WTC11 (cell line): Measurements from ENCODE around the gene ZBTB25. TPM values are rescaled to one million over a fixed set of nuclear protein-coding genes. Genes with fewer than 3 reads are reported as not detected.
A peak's percentile ranks its signal among the peaks of the same experiment; 100 is the strongest.

Experiments used
- ATAC-seq: fragments of 200-7000 bp; cut with Tn5 transposase; 2 replicates; pipeline ENCODE4 v1.10.0; 2021; ENCODE audit warnings: mild to moderate bottlenecking, moderate library complexity
- CTCF ChIA-PET: fragments of 300-600 bp; sonication (Branson Sonifier 250); formaldehyde crosslinking; loops from one replicate; lab custom pipeline; 2021; ENCODE audit warnings: antibody characterized with exemption; lab: Charles Lee
- POLR2A ChIA-PET: fragments of 350-600 bp; sonication (Branson Sonifier 250); formaldehyde crosslinking; loops from one replicate; lab custom pipeline; 2021; ENCODE audit warnings: antibody characterized with exemption; lab: Charles Lee
- DNase-seq: peaks from one replicate; pipeline ENCODE4 v3.0.0; 2021; ENCODE audit warnings: low spot score
- H3K27ac Mint-ChIP-seq: 2 replicates; pipeline ENCODE4 v1.8.0; 2021; ENCODE audit warnings: mixed read lengths
- H3K27me3 Mint-ChIP-seq: 2 replicates; pipeline ENCODE4 v1.8.0; 2021; ENCODE audit warnings: low read depth, mild to moderate bottlenecking, moderate library complexity, mixed read lengths
- H3K36me3 Mint-ChIP-seq: 2 replicates; pipeline ENCODE4 v1.8.0; 2021; ENCODE audit warnings: mixed read lengths
- H3K4me1 Mint-ChIP-seq: 2 replicates; pipeline ENCODE4 v1.8.0; 2022; ENCODE audit warnings: mixed read lengths
- H3K4me3 Mint-ChIP-seq: 2 replicates; pipeline ENCODE4 v1.8.0; 2021; ENCODE audit warnings: mild to moderate bottlenecking, moderate library complexity, mixed read lengths
- H3K9me3 Mint-ChIP-seq: 2 replicates; pipeline ENCODE4 v1.8.0; 2021; ENCODE audit warnings: mixed read lengths
- AR ChIP-seq: fragments of 250-450 bp; sonication (Bioruptor Pico); IDR thresholded peaks from 2 replicates; pipeline ENCODE4 v1.9.0; 2021; ENCODE audit warnings: mild to moderate bottlenecking
- CBFB ChIP-seq: sonication (generic); formaldehyde crosslinking; IDR thresholded peaks from 2 replicates; pipeline ENCODE4 v1.8.1; 2022; ENCODE audit warnings: mild to moderate bottlenecking, low read depth, missing genetic modification reagents
- CREB1 ChIP-seq: sonication (generic); formaldehyde crosslinking; IDR thresholded peaks from 2 replicates; pipeline ENCODE4 v1.8.0; 2023; ENCODE audit warnings: mild to moderate bottlenecking, missing genetic modification reagents
- GRHL2 ChIP-seq: fragments of 250-450 bp; sonication (Bioruptor Pico); IDR thresholded peaks from 2 replicates; pipeline ENCODE4 v1.8.0; 2022; ENCODE audit warnings: mild to moderate bottlenecking, moderate library complexity; ENCODE audit not compliant: insufficient replicate concordance, severe bottlenecking
- IRF2 ChIP-seq: sonication (generic); formaldehyde crosslinking; IDR thresholded peaks from 2 replicates; pipeline ENCODE4 v1.8.0; 2022; ENCODE audit warnings: low read depth, missing genetic modification reagents, borderline replicate concordance
- MXD4 ChIP-seq: fragments of 250-450 bp; sonication (Bioruptor Pico); IDR thresholded peaks from 2 replicates; pipeline ENCODE4 v1.8.0; 2021; ENCODE audit warnings: mild to moderate bottlenecking, moderate library complexity, borderline replicate concordance
- NFYB ChIP-seq: sonication (generic); formaldehyde crosslinking; conservative IDR thresholded peaks from 2 replicates; pipeline ENCODE4 v1.8.0; 2022; ENCODE audit warnings: low read depth, missing genetic modification reagents
- PRDM15 ChIP-seq: sonication (generic); formaldehyde crosslinking; IDR thresholded peaks from 2 replicates; pipeline ENCODE4 v1.8.0; 2022; ENCODE audit warnings: missing genetic modification reagents
- TEAD4 ChIP-seq: sonication (generic); formaldehyde crosslinking; IDR thresholded peaks from 2 replicates; pipeline ENCODE4 v1.8.0; 2022; ENCODE audit warnings: mild to moderate bottlenecking, missing genetic modification reagents
- ZNF138 ChIP-seq: sonication (generic); formaldehyde crosslinking; conservative IDR thresholded peaks from 2 replicates; pipeline ENCODE4 v1.8.1; 2022; ENCODE audit warnings: mild to moderate bottlenecking, moderate library complexity, missing genetic modification reagents
- ZNF232 ChIP-seq: sonication (generic); formaldehyde crosslinking; IDR thresholded peaks from 2 replicates; pipeline ENCODE4 v1.8.0; 2022; ENCODE audit warnings: mild to moderate bottlenecking, missing genetic modification reagents
- ZNF281 ChIP-seq: sonication (generic); formaldehyde crosslinking; IDR thresholded peaks from 2 replicates; pipeline ENCODE4 v1.8.0; 2023; ENCODE audit warnings: mild to moderate bottlenecking, missing genetic modification reagents
- ZNF532 ChIP-seq: fragments of 250-450 bp; sonication (Bioruptor Pico); IDR thresholded peaks from 2 replicates; pipeline ENCODE4 v1.9.0; 2021; ENCODE audit warnings: mild to moderate bottlenecking, borderline replicate concordance
- total RNA-seq: library from RNA; stranded (reverse); gene quantifications from 3 replicates; pipeline ENCODE4 v1.2.3, GENCODE V29; 2021
- TF ChIP-seq, protein P1 (sequence below): sonication (generic); formaldehyde crosslinking; IDR thresholded peaks from 2 replicates; pipeline ENCODE4 v1.8.0; 2022; ENCODE audit warnings: mild to moderate bottlenecking, missing genetic modification reagents
- TF ChIP-seq, protein P2 (sequence below): sonication (generic); formaldehyde crosslinking; IDR thresholded peaks from 2 replicates; pipeline ENCODE4 v1.8.0; 2022; ENCODE audit warnings: mild to moderate bottlenecking, missing genetic modification reagents

ZBTB25 gene
- total RNA-seq, 1 experiment from 2014 or later = 11.9 TPM

- no peaks in the 10 kb centered on the region for H3K9me3 Mint-ChIP-seq
- H3K36me3 Mint-ChIP-seq = no peaks in the 10 kb centered on the region
- ChIA-PET POLR2A (no interaction called here), CTCF (interaction anchor here (1.4 to 2.4 kb wide), 3 partner anchors 32 to 164 kb away, joined by 5 to 12 read pairs (median 6); partner anchors contain the start of gene HSPA2)
- H3K4me3 Mint-ChIP-seq = no peak overlapping the region
- no peak for ATAC-seq
- H3K4me1 Mint-ChIP-seq = peaks cover 58% of the 10 kb centered on the region
- no peaks in the 10 kb centered on the region for H3K27me3 Mint-ChIP-seq
- no peak for TF ChIP-seq GRHL2 (CRISPR knock-in tag)
- TF ChIP-seq, protein P1, sequence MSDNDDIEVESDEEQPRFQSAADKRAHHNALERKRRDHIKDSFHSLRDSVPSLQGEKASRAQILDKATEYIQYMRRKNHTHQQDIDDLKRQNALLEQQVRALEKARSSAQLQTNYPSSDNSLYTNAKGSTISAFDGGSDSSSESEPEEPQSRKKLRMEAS (CRISPR knock-in tag) = no peak
- TF ChIP-seq TEAD4 (CRISPR knock-in tag) = no peak
- TF ChIP-seq ZNF138 (CRISPR knock-in tag) = no peak
- DNase-seq = no peak
- H3K27ac Mint-ChIP-seq = no peak overlapping the region
These were observed 4.7 kb upstream of the ZBTB25 start for GRCh38 chr14:64508215-64508776.

DNA sequence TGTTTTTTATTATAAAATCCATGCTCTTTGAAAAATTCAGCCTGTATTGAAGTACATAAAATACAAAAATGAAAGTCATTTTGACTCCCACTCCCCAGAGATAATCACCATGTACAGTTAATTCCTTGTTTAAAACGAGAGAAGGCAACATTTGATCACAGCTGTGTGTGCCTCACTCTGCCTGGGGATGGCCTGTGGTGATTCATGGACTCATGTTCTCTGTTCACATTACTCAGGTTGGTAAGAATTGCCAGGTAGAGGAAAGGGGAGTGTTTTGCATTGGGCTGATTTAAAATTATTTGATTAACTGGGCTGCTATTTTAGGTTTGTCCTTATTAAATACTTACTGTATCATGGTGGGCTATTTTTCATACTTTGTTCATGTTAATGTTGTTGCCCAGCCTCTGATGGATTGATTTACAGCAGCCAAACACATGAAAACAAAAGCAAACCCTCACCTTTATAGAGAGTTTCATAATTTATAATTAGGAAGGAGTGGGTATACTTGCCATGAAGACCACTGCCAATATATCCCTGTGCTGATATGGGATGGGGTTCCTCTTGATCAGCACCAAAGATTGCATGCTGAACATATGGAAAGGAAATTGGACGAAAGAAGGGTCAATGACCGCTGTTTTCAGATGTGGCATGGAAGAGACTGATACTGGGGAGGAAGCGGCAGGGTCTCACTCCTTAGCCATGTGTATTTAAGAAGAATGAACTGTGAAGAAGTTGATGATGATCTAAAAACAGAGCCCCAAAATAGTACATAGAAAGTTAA lies 3.9 kb upstream of the ZBTB25 start:
- peaks cover 62% of the 10 kb centered on the region for H3K4me1 Mint-ChIP-seq
- peak overlapping the region; percentile 47; the same call in 1 of the 2 replicates for H3K27ac Mint-ChIP-seq
- CTCF ChIA-PET = interaction anchor here (2.4 kb wide), 1 partner anchor 129 kb away, joined by 12 read pairs; no protein-coding TSS in a partner anchor
- DNase-seq (no peak), ATAC-seq (no peak)
- TF ChIP-seq CBFB = no peak
- no peak for TF ChIP-seq AR
- TF ChIP-seq ZNF232 (CRISPR knock-in tag) = no peak
- TF ChIP-seq, protein P2, sequence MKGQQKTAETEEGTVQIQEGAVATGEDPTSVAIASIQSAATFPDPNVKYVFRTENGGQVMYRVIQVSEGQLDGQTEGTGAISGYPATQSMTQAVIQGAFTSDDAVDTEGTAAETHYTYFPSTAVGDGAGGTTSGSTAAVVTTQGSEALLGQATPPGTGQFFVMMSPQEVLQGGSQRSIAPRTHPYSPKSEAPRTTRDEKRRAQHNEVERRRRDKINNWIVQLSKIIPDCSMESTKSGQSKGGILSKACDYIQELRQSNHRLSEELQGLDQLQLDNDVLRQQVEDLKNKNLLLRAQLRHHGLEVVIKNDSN = no peak
- TF ChIP-seq PRDM15 (CRISPR knock-in tag) = no peak
- TF ChIP-seq CREB1 (CRISPR knock-in tag) = no peak
- no peak for TF ChIP-seq MXD4
- no peak for TF ChIP-seq IRF2 (CRISPR knock-in tag)
- H3K9me3 Mint-ChIP-seq = no peaks in the 10 kb centered on the region
- no peaks in the 10 kb centered on the region for H3K27me3 Mint-ChIP-seq
- H3K36me3 Mint-ChIP-seq = no peaks in the 10 kb centered on the region
- H3K4me3 Mint-ChIP-seq = peak overlapping the region; percentile 32; the same call in 1 of the 2 replicates
- POLR2A ChIA-PET = no interaction called here

DNA sequence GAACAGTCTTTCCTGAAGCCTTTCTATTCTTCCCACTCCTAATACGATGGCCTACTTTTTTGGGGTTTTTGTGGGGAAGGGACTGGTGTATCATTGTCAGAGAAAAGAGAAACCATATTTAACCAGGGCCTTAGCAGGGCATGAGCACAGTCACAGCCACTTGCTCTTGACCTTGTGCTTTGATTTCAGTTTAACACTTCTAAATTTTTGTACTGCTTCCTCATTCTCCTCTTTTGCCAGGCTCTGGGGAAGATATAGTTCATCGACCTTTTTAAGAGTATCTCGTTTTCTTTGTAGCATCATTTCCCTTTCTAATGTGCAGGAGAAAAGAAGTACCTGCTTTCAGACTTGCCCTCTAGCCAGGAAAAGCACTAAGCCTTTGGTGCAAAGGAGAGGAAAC lies 3.1 kb upstream of the ZBTB25 start:
- ATAC-seq (no peak), DNase-seq (no peak)
- Mint-ChIP-seq H3K27me3 (no peaks in the 10 kb centered on the region), H3K27ac (no peak overlapping the region), H3K9me3 (no peaks in the 10 kb centered on the region), H3K4me3 (peak overlapping the region; percentile 32), H3K4me1 (peaks cover 70% of the 10 kb centered on the region), H3K36me3 (no peaks in the 10 kb centered on the region)
- ChIA-PET POLR2A (no interaction called here), CTCF (no interaction called here)
- TF ChIP-seq, protein P1 (CRISPR knock-in tag) = no peak
- TF ChIP-seq ZNF281 (CRISPR knock-in tag) (no peak), ZNF532 (CRISPR knock-in tag) (no peak), NFYB (no peak)
